ENCODE results near the gene PHIP.
"Not testable (repeated sequence)": the region's sequence is repeated elsewhere in the genome, so short reads cannot be mapped to it uniquely, and the experiment has no call there.

PHIP gene

DNA sequence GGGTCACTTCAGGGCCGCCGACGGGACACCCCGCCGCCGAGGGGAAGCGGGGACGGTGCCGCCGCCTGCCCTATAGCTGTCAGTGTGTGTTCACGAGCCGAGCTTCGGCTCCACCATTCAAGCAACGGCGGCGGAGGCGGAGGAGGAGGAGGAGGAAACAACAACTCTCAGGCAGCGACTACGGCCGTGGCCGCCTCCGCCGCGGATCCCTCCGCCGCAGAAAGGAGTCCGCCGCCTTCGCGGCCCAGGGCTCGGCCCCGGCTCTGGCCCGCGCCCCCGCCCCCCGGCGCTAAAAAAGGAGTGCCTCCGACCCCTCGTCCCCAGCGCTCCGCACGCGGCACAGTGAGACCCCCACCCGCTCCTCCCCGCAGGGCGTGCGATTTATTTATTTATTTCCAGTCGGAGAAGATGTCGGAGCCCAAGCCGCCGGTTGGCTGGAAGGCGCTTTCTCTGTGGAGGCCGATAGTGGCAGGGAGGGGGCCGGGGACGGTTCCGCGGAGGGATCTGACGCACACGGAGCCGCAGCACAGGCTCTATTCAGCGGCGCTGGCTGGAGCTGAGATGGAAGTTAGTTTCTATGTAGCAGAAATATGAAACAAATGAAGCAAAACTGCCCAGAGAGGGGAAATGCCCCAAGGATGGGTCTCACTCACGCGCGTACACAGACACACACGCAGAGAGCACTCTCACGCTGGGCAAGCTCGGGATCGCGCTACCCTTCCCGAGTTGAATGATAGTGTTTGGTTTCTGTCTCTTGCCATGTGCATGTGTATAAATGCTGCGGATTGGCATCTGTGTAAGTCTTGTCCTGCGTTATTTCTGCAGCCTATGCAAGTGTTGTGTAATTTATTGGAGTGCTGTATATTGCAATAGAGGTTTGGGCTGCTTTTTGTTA lies at the start of gene PHIP:
Gene PHIP, minus strand, starts transcription at position 180 of the 895 bp plus-strand sequence. CDS start 186 bp downstream, outside the sequence.
- peak; percentile 91 for DNase-seq

DNA sequence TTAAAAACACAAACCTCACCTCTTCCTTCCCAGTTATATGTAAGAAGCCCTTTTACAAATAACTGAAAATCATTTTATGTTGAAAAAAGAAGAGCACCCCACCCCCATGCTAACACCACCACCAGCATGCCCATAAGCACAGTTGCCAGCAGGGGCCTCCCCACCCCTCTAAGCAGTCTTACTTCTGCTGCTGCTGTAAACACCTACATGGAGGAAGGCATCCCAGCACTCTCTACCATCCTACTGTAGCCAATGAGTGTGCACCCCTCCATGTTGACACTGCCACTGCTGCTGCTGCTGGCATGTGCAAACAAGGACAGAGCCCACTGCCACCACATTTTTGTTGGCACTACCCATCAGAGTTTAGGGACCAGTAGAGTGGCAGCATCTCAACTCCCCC lies 49.6 kb upstream of the PHIP start:
- no peak for DNase-seq

DNA sequence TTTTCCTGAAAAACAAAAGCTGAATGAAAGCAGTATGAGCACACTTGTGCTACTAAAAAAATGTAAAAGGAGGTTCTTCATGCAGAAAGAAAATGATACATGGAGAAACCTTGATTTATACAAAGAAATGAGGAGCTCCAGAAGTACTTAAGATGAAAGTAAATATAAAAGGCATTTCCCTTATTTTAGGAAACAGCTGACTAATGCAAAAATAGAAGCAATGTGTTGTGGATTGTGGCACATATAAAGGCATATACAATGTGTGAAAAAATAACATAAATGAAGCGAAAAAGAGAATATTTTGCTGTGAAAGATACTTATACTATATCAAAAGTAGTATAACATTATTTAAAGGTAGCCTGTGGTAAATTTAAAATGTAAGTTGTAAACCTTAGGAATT lies 41.2 kb upstream of the PHIP start:
- no peak for DNase-seq

DNA sequence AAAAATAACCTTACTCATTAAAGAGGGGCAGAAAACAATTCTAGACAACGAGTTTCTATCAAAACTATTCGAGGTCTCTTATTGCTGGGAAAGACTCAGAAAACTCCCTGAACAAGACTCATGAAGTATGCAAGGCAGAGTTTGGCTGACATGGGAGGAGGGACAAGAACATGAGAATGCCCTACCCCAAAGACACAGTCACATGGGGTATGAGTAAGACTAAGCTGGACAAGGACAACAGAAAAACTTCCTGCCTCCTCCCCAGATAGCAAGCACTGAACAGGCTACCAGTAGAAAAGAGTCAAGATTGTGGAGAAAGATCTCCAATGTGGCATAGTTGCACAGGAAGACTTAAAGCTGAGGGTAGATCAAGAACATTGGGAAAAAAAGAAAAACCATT lies 39.7 kb upstream of the PHIP start:
- no peak for DNase-seq

DNA sequence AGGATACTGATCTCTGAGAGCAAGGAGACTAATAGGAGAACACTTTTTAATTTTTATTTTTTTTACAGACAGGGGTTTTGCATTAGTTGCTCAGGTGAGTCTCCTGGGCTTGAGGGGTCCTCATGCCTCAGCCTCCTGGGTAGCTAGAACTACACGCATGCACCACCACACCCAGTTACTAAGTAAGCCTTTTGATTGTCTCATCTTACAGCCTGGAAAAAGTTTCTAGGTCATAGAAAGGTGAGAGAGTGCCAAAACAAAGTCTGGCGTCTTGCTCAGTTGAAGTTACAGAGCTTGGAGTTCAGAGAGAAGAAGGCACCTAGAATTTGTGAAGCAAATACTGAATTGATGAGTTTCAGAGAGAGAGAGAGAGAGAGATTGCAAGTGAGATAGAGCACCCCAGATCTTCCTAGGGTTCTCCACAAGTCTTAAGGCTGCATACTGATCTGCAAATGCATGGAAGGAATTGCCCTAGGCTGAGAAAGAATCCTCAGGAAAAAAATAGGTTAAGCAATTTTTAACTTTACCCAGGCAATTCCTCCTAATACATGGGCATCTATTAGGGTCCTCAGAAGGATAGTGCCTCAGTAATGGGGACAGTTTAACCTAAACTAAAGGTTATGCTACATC lies 37.6 kb upstream of the PHIP start:
- DNase-seq: no peak

DNA sequence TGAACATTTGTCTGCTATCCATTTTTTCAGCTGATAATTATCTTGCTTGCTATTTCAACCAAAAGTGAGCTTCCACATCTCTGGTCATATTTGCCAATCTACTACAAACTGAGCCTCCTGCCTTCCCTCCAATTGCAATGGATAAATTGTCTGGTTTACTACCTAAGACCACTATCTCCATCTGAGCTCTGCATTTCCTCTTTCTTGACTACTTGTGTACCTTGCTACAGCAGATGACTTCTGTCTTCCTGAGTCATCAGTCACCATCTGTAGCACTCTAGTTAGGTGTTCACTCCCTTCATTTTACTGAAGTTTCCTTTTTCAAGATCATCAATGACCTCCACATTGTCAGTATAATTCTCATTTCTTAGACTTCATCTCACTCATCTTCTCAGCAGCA lies 33.5 kb upstream of the PHIP start:
- no peak for DNase-seq

DNA sequence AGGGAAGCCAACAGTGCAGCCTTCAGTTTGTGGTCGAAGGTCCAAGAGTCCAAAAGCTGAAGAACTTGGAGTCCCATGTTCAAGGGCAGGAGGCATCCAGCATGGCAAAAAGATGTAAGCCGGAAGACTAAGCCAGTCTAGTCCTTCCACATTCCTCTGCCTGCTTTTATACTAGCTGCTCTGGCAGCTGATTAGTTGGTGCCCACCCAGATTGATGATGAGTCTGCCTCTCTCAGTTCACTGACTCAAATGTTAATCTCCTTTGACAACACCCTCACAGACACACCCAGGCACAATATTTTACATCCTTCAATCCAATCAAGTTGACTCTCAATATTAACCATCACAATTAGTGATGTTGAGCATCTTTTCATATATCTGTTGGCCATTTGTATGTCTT lies 23.1 kb upstream of the PHIP start:
- no peak for DNase-seq

DNA sequence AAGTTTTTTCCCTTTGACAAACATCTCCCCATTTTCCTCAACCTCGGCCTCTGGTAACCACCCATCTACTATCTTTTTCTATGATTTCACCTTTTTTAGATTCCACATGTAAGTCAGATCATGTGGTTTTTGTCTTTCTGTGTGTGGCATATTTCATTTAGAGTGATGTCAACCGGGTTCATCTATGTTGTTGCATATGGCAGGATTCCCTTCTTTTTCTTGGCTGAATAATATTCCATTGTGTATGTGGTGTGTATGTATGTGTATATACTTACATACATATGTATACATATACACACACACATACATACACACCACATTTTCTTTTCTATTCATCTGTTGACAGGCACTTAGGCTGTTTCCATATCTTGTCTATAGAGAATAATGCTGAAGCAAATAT lies 22.2 kb upstream of the PHIP start:
- no peak for DNase-seq

DNA sequence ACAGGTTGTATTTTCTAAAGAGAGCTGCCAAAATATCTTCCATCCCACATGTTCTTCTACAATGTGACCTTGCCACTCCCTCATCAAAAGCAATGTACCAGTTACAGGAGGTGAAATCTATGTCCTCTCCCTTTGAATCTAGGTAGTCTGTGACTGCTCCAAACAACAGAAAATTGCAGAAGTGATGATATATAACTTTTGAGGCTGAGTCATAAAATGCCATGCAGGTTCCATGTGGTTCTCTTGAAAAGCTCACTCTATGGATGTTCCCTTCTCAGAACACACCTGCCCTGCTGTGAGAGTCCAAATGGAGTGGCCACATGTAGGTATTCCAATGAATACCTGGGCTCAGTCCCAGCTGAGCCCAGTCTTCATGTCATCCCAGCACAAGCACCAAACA lies 16.9 kb upstream of the PHIP start:
- no peak for DNase-seq

DNA sequence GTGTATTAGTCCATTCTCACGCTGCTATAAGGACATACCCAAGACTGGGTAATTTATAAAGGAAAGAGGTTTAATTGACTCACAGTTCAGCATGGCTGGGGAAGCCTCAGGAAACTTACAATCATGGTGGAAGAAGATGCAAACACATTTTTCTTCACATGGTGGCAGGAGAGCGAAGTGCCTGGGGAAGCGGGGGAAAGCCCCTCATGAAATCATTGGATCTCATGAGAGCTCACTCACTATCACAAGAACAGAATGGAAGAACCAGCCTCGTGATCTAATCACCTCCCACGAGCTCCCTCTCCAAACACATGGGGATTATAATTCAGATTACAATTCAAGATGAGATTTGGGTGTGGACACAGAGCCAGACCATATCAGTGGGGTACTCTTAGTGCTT lies 13.7 kb upstream of the PHIP start:
- DNase-seq: not testable (repeated sequence)

DNA sequence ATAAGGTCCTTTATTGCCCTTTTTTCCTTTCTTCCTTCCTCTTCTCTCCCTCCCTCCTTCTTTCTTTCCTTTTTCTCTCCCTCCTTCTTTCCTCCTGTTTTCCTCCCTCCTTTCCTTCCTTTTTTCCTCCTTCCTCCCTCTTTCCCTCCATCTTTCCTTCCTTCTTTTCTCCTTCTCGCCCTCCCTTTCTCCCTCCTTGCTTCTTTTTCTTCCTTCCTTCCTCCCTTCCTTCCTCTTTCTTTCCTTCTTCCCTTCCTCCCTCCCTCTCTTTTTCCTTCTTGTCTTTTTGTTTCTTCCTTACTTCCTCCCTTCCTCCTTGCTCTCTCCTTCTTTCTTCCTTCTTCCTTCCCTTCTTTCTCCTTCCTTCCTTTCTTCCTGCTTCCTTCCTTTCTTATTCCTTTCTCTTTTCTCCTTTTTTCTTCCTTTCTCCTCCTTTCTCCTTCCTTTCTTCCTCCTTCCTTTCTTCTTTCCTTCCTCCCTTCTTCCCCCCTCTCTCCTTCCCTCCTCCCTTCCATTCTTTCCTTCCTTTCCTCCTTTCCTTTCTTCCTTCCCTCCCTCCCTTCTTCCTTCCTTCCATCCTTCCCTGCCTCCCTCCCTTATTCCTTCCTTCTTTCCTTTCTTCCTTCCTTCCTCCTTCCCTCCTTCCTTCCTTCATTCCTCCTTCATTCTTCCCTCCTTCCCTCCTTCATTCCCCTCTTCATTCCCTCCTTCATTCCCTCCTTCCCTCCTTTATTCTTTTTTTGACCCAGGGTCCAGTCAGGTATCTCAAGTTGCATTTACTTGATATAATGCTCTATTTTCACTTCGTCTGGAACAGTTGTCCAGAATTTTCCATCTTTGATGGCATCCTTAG lies 11.7 kb upstream of the PHIP start:
- no peak for DNase-seq

DNA sequence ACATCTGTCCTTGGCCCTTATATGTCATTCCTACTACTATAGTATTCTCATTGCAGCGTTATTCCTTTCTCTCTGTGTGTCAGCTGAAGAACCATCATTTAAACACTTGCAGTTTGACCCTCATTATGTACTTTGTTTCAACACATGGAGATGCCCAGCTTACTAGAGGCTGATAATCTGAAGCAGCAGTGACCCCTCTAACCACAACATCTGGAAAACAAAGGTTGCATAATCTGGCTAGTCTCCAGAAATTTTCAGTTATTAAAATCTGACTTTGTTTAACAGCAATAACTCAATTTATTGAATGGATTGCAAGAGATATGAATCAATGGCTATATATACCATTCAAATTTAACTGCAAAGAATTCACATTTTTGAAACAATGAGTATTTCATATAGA lies 6.6 kb upstream of the PHIP start:
- no peak for DNase-seq

DNA sequence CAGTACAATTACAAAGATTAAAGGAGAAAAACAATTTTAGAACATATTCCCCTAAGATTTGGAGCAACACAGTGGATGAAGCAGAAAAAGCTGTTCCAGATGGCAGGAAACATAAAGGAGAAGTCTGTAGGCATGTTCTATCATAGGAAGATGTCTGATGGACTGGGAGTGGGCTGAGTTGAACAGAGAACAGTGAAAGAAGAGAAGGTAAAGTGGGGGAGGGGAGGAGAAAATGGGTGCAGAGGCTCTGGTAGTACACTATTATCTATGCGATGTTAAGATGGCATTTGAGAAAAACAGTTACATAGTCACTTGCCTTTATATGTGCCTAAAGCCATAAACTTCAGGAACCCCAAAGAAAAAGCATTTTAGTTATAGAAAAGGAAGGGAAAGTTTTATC lies 4.2 kb upstream of the PHIP start:
- DNase-seq: no peak

DNA sequence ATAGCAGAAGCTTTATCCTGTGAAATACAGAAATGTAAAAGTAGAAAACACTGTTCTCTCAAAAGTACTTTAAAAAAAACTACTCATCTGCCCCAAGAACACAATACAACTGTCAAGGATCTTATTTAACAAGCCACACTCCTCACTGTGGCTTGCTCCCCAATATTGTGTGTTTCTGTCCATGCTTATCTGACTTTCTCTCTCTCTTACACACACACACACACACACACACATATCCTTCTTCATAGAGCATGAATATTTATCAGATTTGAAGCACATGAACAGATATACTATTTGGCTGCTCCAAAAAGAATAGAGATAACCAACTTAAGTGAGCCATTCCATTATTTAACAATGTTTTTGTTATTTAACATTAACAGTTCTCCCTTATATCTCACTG lies 3.6 kb upstream of the PHIP start:
- DNase-seq: no peak

DNA sequence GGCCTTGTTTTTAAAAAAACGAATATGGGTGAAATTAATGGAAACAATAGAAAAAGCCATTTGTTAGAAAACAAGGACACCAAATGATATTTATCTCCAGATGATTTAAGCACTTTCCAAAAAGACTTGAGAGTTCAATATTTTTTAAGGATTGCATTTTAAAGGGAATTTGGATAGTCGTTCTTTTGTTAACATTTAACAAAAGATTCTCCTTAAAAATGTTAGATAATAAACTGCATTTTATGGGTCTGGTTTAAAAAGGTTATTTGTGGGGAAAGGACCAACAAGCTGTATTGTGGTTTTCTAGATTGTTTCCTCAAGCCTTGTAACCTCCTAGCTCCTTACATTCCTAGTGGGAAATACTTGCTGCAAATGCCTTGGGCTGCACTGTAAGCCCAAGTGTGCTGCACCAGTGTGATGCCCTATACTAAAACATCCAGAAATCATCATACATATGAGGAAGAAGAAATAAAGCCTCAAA lies 1.5 kb upstream of the PHIP start:
- DNase-seq: no peak

DNA sequence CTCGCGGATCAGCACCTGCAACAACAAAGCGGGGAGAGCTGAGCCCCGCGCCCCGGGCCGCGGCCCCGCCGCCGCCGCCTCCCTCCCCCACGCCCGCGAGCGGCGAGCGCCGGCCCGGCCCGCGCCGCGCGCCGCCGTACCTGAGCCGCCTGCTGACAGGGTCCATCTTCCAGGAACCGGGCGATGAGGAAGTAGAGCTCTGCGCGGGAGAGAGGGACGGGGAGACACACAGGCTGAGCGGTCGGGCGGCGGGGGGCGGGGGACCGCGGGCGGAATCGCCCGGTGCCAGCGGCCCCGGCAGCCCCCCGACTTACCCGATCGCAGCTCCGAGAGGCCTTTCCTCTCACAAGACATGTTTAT lies 359 bp downstream of the PHIP start:
- peak; percentile 53 for DNase-seq

DNA sequence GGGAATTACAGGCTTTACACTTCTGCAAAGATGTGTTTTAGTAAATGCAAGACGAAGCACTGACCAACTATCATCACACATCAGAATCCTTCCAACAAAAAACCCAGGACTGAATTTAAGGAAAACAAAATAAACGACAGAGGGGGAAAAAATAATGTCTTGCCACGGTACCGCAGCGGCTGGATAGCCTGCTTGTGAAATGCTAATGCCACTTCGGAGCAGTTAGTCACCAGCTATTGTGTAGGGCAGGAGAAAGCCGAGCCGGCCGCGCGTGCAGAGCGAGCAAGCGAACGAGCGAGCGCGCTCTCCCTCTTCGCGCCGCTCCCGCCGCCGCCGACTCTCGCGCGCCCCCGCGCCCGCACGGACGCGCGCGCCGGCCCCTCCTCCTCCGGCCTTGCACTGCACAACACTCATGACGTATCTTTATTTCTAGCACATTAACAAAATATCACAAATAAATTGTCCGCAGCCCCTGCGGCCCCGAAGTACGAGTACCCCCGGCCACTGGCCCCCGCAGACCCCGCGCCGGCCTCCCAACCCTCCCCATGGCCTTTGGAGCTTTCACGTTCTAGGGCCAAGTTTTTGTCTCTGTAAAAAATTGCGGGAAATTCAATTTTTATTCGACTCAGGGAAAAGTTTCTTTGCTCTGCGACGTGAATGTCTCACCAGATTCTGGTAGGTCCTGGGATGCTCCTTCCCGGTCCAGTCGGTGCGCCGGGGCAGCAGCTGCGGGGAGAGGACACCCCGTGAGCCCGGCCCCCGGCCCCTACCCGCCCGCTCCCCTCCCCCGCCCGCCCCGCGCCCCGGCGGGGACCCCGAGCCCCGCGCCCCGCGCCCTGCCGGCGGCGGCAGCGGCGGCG lies 1.0 kb downstream of the PHIP start:
- peak; percentile 75 for DNase-seq

DNA sequence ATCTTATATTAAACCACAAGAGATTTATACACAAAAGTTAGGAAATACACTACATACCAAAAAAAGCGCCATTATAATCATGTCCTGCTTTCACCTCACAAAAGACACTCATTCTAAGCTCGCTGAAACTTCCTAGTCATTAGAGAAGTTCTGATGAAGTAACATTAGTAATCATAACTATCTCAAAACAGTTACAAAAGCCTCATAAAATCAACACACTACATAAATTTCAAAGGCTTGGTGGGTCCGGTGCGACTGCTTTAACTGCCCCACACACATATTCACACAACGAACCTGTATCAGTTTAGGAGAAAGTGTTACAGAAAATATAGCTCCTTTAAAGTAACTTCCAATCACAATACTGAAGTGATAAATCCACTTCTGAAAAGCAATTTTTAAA lies 1.9 kb downstream of the PHIP start:
- DNase-seq: peak; percentile 5

DNA sequence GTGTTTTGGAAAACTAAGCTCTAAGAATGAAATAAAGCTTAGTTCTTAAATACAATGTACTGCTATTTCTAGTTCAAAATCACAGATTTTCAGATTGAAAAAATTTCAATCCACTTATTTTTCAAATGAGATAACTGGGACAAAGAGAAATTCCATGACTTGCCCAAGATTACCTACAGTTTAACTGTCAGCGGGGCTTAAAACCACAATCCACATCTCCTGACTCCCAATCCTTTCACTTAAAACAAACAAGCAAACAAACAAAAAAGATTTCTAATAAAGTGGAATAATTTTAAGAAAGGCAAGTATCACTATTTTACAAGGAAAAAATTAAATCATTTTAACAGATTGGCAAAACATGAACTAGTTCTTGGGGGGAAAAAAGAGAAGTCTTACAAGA lies 4.2 kb downstream of the PHIP start:
- DNase-seq: no peak

DNA sequence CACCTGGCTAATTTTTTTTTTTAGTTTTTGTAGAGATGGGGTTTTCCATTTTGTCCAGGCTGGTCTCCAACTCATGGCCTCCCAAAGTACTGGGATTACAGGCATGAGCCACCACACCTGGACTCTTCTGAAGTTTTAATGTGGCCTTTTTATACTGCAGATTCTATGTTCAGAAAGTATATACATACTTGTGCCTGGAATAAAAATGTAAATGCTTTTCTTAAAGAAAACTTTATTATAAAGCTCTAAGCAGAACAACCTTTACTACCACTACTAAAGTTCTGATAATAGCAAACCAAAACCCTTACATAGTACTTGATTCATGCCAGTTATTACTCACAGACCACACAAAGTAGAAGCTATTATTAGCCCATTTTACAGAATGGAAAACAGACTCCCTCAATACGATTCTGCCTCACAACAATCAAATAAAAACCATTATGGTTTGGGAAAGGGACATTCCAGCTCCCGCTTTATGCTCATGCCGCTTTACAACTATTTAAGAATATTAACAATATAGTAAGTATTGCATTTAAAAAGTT lies 5.3 kb downstream of the PHIP start:
- no peak for DNase-seq

DNA sequence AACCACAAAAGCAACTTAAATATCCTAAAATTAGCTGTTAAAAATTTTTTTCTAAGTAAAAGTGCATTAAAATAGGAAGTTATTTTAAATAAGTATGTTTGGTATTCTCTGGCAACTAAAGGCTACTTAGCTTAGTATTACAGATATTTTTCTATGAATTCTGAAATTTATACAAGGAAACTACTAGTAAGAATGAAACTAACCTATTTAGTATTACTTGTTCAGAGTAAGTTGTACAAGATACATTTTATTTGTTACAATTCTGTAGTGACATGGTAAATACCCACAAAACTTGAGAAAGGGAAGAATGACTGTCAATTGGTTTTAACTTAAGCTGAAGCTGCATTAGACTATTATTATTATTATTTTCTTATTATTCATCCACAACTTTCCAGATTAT lies 6.5 kb downstream of the PHIP start:
- no peak for DNase-seq

DNA sequence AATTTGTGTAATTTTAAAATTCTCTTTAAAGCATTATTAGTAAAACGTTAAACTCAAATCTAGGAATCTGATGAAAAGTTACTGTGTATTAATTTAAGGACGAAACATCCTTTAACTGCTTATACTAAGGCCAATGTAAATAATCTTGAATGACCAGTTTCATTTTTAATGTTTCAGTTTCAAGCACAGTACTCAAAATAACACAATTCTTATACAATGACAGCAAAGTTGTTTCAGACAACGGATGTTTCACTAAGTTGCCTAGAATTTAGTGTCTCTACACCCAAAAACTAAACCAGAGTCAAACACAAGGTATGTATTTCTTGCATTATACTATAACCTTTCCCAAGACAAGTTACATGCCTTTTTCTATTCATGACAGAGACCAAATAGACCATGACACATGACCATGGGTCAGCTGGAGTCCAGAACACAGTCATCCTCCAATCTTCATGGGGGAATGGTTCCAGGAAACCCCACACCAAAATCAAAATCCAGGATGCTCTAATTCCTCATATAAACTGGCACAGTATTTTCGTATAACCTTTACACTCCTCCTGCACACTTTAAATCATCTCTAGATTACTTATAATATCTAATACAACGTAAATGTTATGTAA lies 7.7 kb downstream of the PHIP start:
- DNase-seq: no peak
